HG02884 (cell line): ENCODE data around the gene TUBD1.
"Not testable (repeated sequence)": the region's sequence is repeated elsewhere in the genome, so short reads cannot be mapped to it uniquely, and the experiment has no call there.

Experiments used
- ATAC-seq: cut with Tn5 transposase; IDR thresholded peaks from one replicate; pipeline ENCODE4 v1.9.1; 2021; ENCODE audit warnings: mild to moderate bottlenecking, moderate library complexity; ENCODE audit not compliant: unreplicated experiment

The TUBD1 gene

DNA sequence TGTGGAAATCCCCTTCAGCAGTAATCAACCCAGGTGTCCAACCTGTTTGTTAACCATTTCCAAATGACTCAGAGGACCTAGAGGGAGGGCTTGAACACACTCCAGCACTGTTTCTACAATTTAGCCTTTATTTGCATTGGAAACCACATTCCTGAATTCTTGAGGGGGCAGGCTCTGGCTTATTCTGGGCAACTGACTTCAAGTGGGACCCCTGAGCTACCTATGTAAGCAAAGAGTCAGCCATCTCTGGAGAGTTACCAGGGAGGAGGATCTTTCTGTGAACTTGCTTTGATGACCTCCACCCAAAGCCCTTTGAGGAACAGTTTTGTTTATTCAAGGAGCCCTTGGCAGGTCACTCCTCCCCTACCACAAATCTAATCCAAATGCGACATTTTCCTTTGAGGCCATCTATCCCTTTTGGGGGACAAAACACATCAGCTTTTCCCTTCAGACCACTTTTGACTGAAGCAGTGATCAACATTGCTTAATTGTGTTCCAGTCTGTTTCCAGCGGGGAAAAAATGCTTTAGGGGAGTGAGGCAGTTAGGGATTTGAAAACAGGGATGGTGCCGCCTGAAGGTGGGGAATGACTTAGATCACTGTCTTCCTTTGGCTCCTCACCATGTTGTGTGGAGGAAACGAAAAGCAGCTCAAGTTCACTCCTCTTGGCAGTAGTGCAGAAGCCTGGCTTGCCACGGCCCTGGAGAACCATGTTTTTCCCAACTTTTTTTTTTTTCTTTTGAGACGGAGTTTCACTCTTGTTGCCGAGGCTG, 46.2 kb downstream of the TUBD1 start:
- no peak for ATAC-seq

DNA sequence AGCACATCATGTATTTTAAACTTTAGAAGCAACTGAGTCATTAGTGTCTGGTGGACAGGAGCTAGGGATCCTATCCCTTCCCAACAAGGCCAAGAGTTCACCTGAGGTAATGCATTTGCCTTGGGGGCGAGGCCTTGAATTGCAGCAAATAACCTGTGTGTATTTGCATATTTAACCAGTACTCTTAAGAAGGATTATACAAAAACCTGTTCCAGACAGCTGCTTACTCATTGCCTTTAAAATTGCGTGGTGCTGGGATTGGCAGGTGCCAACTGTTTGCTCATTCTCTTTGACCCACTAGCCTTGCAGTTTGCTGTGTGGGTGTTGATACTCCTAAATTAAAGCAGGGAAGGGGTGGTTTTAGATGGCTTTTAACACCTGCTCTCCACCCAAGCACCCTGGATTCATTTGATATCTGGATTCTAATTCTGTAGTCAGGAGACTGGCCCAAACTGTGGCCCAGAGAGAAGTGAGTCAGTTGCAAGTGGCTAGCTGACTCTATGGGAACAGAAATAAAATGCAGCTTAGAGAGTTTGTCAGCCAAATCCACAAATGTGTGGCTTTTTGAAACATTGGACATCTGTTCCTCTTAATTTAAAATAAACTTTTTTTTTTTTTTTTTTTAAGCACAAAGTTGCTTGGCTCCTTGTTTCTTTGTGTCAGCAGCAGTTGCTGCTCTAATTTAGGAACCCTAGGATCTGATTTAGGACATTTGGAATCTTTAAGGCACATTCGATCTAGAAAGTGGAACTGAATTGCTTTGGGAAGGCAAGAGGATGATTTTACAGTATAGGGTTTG, 46.9 kb downstream of the TUBD1 start:
- no peak for ATAC-seq

DNA sequence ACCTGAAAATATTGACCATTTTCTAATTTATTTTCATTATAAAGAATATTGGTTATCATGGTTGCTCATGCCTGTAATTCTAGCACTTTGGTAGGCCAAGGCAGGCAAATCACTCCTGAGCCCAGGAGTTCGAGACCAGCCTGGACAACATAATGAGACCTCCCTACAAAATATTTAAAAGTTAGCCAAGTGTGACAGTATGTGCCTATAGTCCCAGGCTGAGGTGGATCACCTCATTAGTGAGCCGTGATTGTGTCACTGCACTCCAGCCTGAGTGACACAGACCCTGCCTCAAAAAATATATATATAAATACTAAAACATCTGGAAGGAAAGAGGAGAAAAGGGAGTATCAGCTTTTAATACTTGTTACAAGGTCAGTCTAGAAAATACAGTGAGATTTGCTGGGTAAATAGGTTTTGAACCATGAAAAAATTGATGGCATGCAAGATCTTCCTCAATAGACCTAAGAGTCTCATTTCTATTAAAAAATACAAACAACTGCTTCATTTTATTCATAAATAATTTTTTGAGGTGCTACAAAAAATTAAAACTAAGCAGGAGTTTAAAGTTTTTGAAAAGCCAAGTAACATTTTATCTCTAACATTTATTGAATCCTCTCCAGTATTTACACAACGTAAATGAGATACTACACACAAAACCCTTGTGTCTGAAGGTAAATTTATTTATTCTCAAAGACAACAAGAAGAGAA, 47.7 kb downstream of the TUBD1 start:
- no peak for ATAC-seq

DNA sequence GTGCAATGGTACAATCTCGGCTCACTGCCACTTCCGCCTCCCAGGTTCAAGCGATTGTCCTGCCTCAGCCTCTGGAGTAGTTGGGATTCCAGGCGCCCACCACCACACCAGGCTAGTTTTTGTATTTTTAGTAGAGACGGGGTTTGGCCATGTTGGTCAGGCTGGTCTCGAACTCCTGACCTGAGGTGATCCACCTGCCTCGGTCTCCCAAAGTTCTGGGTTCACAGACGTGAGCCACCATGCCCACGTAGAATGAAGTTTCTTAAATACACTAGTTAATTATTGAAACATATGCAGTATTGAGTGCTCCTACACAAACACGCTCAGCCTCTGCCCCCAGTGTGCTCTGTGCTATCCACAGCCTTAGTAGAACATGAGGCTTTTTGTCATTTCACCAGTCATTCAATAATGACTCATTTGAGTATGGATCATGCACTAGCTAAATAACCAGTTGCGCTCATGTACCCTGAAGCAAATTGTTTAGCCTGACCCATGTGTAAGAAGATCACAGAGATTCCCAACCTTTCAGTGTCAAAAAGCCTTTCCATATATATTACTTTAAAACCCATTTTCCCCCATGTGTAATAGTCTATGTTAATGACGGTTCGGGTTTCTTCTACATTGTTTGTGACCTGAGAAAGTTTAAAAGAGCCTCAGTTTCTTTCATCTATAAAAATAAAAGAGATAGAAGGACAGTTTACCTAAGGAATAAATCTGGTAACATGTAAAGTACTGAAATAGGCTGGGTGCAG, 49.7 kb downstream of the TUBD1 start:
- no peak for ATAC-seq

DNA sequence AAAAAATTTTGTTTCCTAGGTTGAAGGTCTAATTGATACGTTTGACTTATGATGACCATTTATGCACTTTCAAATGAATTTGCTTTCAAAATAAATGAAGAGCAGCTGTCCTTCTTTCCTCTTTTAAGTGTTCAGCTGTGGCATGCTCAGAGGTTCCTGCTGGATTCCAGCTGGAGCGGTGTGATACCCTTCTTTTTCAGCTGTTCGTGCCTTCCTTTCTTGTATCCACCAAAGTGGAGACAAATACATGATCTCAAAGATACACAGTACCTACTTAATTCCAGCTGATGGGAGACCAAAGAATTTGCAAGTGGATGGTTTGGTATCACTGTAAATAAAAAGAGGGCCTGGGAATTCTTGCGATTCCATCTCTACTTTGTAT, 50.9 kb downstream of the TUBD1 start:
- not testable (repeated sequence) for ATAC-seq

DNA sequence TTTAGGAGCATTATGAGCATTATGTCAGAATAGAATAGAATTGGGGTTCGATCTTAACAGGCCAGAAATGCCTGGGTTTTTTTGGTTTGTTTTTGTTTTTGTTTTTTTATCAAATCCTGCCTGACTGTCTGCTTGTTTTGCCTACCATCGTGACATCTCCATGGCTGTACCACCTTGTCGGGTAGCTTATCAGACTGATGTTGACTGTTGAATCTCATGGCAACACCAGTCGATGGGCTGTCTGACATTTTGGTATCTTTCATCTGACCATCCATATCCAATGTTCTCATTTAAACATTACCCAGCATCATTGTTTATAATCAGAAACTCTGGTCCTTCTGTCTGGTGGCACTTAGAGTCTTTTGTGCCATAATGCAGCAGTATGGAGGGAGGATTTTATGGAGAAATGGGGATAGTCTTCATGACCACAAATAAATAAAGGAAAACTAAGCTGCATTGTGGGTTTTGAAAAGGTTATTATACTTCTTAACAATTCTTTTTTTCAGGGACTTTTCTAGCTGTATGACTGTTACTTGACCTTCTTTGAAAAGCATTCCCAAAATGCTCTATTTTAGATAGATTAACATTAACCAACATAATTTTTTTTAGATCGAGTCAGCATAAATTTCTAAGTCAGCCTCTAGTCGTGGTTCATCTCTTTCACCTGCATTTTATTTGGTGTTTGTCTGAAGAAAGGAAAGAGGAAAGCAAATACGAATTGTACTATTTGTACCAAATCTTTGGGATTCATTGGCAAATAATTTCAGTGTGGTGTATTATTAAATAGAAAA, 51.5 kb downstream of the TUBD1 start:
- not testable (repeated sequence) for ATAC-seq

DNA sequence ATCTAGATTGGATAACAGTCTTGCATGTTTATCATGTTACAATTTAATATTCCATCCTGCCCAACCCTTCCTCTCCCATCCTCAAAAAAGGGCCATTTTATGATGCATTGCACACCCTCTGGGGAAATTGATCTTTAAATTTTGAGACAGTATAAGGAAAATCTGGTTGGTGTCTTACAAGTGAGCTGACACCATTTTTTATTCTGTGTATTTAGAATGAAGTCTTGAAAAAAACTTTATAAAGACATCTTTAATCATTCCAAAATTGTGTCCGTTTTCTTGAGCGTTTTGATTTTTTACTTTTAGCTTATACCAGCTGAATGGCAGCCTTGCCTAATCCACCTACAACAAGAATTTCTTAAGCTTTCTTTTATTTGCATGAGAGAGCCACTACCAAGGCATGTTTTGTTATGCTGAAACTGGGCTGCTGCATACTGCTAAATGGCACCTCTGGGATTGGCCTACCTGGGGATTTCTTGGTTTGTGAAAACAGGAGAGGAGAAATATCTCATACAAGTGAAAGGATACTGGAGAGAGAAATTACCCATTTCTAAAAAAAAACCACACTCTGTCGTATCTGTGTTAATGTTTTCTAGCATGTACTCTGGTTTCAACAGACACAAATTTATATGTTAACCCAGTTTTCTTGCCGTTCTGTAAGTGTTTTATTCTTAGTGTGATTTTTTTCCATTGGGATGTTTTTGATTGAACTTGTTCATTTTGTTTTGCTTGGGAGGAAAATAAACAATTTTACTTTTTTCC, 52.2 kb downstream of the TUBD1 start:
- no peak for ATAC-seq

DNA sequence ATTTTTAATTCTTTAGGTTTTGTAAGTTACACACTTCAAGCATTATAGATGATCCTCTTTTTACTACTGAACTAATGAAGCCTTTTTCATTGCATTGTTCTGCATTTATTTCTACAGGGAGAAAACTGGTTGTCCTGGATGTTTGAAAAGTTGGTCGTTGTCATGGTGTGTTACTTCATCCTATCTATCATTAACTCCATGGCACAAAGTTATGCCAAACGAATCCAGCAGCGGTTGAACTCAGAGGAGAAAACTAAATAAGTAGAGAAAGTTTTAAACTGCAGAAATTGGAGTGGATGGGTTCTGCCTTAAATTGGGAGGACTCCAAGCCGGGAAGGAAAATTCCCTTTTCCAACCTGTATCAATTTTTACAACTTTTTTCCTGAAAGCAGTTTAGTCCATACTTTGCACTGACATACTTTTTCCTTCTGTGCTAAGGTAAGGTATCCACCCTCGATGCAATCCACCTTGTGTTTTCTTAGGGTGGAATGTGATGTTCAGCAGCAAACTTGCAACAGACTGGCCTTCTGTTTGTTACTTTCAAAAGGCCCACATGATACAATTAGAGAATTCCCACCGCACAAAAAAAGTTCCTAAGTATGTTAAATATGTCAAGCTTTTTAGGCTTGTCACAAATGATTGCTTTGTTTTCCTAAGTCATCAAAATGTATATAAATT, 53.0 kb downstream of the TUBD1 start:
- ATAC-seq, result no peak

DNA sequence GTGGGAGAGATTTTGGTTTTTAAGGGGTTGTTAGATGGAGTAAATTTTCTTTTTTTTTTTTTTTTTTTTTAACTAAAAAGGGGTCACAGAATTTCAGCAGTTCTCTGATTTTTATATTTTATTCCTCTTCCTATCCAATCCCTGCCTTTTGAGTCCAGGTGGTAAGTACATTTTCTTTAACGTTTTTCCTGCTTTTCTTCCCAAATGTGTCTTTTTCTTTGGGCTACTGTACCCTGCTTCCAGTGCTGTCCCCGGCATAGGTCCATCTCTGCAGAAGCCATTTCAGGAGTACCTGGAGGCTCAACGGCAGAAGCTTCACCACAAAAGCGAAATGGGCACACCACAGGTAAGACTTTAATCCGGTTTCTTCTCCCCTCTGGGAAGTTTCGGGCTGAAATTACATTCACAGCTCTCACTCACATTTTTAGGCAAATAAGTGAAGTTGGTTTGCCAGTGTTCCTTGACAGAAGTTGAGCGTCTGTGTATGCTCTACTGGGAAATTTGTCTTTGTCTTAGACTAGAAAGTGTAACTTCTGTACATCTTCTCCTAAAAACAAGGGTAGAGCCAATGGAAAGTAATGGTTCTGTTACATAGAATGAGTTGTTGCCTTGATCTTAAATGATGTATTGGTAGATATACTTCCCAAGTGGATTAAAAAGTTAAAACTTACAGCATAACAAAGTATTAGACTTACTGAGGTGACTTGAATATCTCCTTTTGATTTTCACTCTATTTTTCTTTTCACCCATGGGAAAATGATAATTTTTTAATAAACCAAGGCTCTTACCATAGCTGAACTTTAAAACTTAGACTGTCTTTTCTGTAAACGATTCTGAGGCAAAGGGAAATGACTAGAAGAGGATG, 54.5 kb downstream of the TUBD1 start:
- no peak for ATAC-seq

DNA sequence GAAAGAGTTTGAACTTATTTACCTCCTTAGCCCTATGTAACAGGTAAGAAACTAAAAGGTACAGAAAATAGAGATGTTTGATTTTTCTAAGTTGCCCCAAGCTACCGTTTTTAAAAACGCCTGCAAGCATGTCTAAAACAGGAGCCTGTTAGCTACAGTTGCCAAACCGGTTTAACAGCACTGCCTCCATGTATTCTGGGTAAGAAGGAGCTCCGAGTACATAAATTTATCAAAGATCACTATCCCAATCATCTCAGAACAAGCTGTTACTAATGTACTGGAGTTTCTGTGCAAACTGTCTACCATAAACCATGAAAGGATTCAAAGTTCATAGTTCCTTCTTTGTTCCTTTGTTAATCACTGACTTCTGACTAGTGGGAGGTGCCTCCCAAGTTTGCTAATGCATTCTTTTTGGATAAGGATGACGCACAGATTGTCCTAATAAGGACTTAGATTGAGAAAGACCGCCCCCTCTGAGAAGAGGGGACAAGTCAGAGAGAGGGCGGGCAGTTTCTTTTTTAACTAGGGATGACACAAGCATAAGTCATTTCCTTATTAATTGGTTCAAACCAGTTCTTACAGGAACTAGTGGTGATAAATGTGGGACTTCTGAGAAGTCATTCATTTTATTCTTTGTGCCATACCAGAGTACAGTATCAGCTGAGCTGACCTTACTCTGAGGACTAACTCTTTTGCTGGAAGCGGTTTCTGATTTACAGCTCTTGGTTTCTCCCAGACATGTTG, 55.3 kb downstream of the TUBD1 start:
- peak; percentile 76 for ATAC-seq

DNA sequence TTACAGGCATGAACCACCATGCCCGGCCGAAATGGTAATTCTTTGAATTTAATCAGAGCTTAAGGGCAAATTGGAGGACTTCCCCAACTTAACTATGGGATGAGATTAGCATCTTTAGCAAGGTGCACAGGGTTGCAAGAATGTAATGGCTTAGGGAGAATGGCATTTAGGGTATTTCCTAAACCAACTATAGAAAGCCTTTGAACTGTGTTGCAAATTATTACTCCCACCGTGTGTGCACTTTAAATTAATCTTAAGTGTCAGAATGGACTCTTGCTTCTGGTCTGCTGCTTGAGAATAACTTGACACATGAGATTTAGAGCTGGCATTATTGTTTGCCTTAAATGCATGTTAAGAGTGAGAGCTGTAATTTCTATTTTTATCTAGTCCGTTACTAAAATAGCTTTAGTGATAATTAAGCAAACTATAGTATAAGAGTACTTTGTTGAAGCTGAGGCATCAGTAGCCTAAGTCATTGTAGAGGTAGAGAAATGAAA, 59.8 kb downstream of the TUBD1 start:
- no peak for ATAC-seq

DNA sequence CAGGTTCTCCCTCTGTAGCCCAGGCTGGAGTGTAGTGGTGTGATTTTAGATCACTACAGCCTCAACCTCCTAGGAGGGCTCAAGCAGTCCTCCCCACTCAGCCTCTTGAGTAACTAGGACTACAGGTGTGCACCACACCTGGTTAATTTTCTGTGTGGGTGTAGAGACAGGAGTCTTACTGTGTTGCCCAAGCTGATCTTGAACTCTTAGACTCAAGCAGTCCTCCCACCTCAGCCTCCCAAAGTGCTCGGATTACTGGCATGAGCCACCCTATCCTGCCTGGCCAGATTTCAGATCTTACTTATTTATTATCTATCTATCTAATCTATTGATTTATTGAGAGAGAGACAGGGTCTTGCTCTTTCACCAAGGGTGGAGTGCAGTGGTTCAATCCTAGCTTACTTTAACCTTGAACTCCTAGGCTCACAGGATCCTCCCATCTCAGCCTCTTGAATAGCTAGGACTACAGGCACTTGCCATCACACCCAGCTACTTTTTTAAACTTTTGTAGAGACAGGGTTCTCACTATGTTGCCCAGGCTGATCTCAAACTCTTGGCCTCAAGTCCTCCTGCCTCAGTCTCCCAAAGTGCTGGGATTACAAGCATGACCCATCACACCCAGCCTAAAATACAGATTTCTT, 61.8 kb downstream of the TUBD1 start:
- ATAC-seq, result no peak

DNA sequence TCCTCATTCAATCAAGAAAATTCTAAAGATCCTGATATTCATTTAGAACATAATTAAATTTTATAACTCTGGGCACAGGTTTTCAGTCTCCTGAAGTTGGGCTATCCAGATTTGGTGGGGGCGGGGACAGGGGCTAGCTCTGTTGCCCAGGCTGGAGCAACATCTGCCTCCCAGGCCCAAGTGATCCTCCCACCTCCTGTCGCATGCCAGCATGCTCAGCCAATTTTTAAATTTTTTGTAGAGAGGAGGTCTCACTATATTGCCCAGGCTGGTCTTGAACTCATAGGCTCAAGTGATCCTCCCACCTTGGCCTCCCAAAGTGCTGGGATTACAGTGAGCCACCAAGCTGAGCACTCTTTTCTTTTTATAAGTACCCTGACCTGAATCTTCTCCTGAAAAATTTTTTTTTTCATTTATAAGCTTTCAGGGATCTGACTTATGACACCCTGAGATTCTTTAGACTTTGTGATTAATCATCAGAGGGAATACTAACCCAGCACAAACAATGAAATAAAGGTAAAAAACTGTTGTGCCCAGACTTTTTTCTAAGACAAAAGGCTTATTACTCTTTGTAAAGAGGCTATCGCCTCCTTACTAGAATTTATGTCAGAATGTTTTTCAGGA, 62.6 kb downstream of the TUBD1 start:
- ATAC-seq, result no peak

DNA sequence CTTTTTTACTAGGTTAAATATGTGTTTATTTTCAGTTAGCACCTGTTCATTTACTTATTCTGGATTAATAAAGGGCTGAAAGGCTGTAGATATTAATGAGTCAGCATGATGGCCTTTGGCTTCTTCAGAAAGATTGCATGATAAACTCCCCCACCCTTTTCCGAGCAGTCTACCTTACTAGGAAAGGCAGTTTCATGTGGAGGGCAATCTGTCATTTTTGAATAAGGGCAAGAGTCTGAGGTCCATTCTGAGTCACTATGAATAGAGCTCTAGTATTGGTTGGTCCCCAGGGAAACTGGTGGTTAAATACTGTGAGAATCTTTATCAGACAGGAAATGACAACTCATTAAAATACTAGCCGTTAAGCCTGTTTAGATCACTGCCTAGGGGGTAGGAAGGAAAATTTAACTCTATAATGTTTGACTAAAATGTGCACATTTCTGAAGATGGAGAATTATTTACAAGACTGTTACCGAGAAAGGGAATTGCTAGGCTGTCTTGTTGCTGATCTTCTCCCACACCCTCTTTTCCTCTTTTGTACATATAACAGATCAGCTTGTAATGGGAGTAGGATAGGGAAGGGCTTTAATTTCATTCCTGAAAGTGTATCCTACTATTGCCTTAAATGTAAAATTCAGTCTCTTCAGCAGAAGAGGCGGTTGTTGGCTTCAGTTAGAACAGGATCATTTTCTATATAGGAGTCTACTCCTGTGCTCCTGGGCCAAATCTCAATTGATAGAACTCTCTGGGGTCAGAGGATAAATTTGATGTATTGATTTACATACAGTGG, 63.3 kb downstream of the TUBD1 start:
- peak; percentile 73 for ATAC-seq

DNA sequence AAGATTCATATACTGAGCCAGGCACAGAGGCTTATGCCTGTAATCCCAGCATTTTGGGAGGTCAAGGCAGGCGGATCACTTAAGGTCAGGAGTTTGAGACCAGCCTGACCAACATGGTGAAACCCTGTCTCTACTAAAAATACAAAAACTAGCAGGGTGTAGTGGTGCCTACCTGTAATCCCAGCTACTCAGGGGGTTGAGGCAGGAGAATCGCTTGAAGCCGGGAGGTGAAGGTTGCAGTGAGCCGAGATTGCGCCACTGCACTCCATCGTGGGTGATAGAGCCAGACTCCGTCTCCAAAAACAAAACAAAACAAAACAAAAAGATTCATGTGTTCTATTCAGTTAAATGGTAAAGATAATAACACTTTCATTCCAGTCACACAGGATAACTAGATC, 63.9 kb downstream of the TUBD1 start:
- not testable (repeated sequence) for ATAC-seq

DNA sequence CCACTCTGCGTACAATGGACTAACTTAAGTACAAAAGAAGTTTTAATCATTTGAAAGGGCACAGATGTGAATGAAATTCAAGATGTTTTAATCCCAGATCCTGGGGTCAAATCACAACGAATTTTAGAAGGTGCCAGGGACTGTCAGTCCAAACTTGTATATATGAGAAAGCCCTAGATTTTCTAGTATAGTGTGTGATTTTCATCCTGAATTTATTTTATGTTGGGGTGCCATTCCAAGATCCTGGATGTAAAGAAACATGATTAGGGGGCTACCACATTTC, 64.3 kb downstream of the TUBD1 start:
- ATAC-seq, result no peak
